ENCODE results near the gene DNAH5. TPM values are rescaled to one million over a fixed set of nuclear protein-coding genes. Genes with fewer than 3 reads are reported as not detected.

Gene DNAH5
- total and polyA plus RNA-seq, 2 of the 13 experiments (the other 11 are each of a cell fraction or from before 2014, with no cell fraction given): 0.09 TPM

GRCh38 chr5:13843175-13843846, 101.2 kb downstream of the DNAH5 start:
- intact Hi-C loops (cut with micrococcal nuclease; ENCODE audit: unreplicated experiment) (no loop called here), in situ Hi-C loops (cut with HindIII; ENCODE audit: extremely low pct_ligation_motif_present, low pct_unique_long_range_greater_than_20kb) (no loop called here)
- DNase-seq (ENCODE audit: low spot score) (no peak), ATAC-seq (no peak), FAIRE-seq (no peak)
- H3K4me2 ChIP-seq (ENCODE audit: low read depth, low read length): no peak overlapping the region
- no peak overlapping the region for H3K4me3 ChIP-seq (replicated peaks in 1 of 3; ENCODE audit: insufficient read depth in 1 of 3, low read depth in 2 of 3, low read length in 3 of 3)
- H3K9me3 ChIP-seq (ENCODE audit: low read length): no peaks in the 10 kb centered on the region
- no peak overlapping the region for H3K9ac ChIP-seq (ENCODE audit: insufficient read depth, low read depth, low read length)
- no peaks in the 10 kb centered on the region for H3K27me3 ChIP-seq (ENCODE audit: control insufficient read depth in 1 of 2, insufficient read depth in 2 of 2, low read length in 2 of 2)
- ChIA-PET CTCF (ENCODE audit: low intra/inter-chr PET ratio, low total read pairs) (no interaction called here), POLR2A (no interaction called here)
- H3K79me2 ChIP-seq (ENCODE audit: insufficient read depth, low read length): no peaks in the 10 kb centered on the region
- BruUV-seq (replicated peaks): no TSS peak
- no peak overlapping the region for H2AFZ ChIP-seq (ENCODE audit: low read length)
- H3K27ac ChIP-seq (ENCODE audit: extremely low read length, insufficient read depth, low read length): no peak overlapping the region
- 8% methylated on average over 6 of the region's 6 CpGs for WGBS (ENCODE audit: low lambda C conversion rate)
- H3K4me1 ChIP-seq (ENCODE audit: insufficient read depth, low read length): no peaks in the 10 kb centered on the region
- H4K20me1 ChIP-seq (ENCODE audit: insufficient read depth, low read length): no peaks in the 10 kb centered on the region
- no peaks in the 10 kb centered on the region for H3K36me3 ChIP-seq (replicated peaks in 1 of 2; ENCODE audit: control insufficient read depth in 1 of 2, insufficient read depth in 2 of 2, low read length in 2 of 2)
- TF ChIP-seq SP5 (CRISPR knock-in tag; IDR thresholded peaks at IDR 0.05; ENCODE audit: borderline replicate concordance, low read depth) (no peak), ARNT (IDR thresholded peaks at IDR 0.05) (no peak), DNMT3B (CRISPR knock-in tag; conservative IDR thresholded peaks at IDR 0.05) (no peak), HINFP (CRISPR knock-in tag; IDR thresholded peaks at IDR 0.05; ENCODE audit: low read depth) (no peak), ZSCAN22 (CRISPR knock-in tag; IDR thresholded peaks at IDR 0.05) (no peak), ZNF574 (CRISPR knock-in tag; IDR thresholded peaks at IDR 0.05) (no peak), ZNF652 (CRISPR knock-in tag; IDR thresholded peaks at IDR 0.05; ENCODE audit: borderline replicate concordance, low read depth) (no peak)
- TF ChIP-seq, protein P1, sequence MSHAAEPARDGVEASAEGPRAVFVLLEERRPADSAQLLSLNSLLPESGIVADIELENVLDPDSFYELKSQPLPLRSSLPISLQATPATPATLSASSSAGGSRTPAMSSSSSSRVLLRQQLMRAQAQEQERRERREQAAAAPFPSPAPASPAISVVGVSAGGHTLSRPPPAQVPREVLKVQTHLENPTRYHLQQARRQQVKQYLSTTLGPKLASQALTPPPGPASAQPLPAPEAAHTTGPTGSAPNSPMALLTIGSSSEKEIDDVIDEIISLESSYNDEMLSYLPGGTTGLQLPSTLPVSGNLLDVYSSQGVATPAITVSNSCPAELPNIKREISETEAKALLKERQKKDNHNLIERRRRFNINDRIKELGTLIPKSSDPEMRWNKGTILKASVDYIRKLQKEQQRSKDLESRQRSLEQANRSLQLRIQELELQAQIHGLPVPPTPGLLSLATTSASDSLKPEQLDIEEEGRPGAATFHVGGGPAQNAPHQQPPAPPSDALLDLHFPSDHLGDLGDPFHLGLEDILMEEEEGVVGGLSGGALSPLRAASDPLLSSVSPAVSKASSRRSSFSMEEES (CRISPR knock-in tag; IDR thresholded peaks at IDR 0.05): no peak
